DND-41 (cell line): ENCODE results near the gene KIF5A.

Experiments
- ATAC-seq: fragments of 200-7000 bp; cut with Tn5 transposase; 3 replicates; pipeline ENCODE4 v1.9.1; 2021; ENCODE audit warnings: low read depth; ENCODE audit not compliant: insufficient read depth
- DNase-seq: peaks from one replicate; pipeline ENCODE4 v3.0.0-alpha.2; 2020
- H2AFZ ChIP-seq: 2 replicates; pipeline ENCODE4 v1.6.0; 2012; ENCODE audit warnings: low read depth, low read length
- H3K27ac ChIP-seq: 2 replicates; pipeline ENCODE4 v1.5.1; 2012; ENCODE audit warnings: low read length, inconsistent platforms
- H3K27me3 ChIP-seq: fragments of 200-600 bp; sonication (generic); 2 replicates; pipeline ENCODE4 v1.6.0; 2012; ENCODE audit warnings: low read length, mild to moderate bottlenecking, inconsistent platforms; ENCODE audit not compliant: insufficient read depth, poor library complexity
- H3K36me3 ChIP-seq: 2 replicates; pipeline ENCODE4 v1.5.1; 2012; ENCODE audit warnings: low read length, inconsistent platforms; ENCODE audit not compliant: insufficient read depth
- H3K4me1 ChIP-seq: 2 replicates; pipeline ENCODE4 v1.5.1; 2012; ENCODE audit warnings: mild to moderate bottlenecking, low read length; ENCODE audit not compliant: insufficient read depth
- H3K4me2 ChIP-seq: 2 replicates; pipeline ENCODE4 v1.6.0; 2012; ENCODE audit warnings: mild to moderate bottlenecking, moderate library complexity, low read length, inconsistent platforms; ENCODE audit not compliant: insufficient read depth
- H3K4me3 ChIP-seq, 2 experiments: fragments of 200-600 bp in 1 of 2; shearing (Covaris generic) in 1 of 2; 2 replicates each; pipeline ENCODE4 v1.5.1; 2012 to 2016; ENCODE audit warnings: inconsistent platforms in 2 of 2, low read length in 2 of 2, mild to moderate bottlenecking in 2 of 2, low read depth in 1 of 2, moderate library complexity in 1 of 2
- H3K79me2 ChIP-seq: 2 replicates; pipeline ENCODE4 v1.6.0; 2012; ENCODE audit warnings: low read length, inconsistent platforms; ENCODE audit not compliant: insufficient read depth
- H3K9ac ChIP-seq: 2 replicates; pipeline ENCODE4 v1.6.0; 2012; ENCODE audit warnings: low read depth, mild to moderate bottlenecking, inconsistent platforms, low read length, moderate library complexity
- H3K9me3 ChIP-seq: 2 replicates; pipeline ENCODE4 v1.5.1; 2012; ENCODE audit warnings: low read length, moderate library complexity, mild to moderate bottlenecking, inconsistent platforms; ENCODE audit not compliant: insufficient read depth, severe bottlenecking
- H4K20me1 ChIP-seq: 2 replicates; pipeline ENCODE4 v1.6.0; 2012; ENCODE audit warnings: low read length; ENCODE audit not compliant: insufficient read depth
- CTCF ChIP-seq: IDR thresholded peaks from 2 replicates; pipeline ENCODE4 v1.5.1; 2012; ENCODE audit warnings: borderline replicate concordance, low read length, moderate library complexity, mild to moderate bottlenecking; ENCODE audit not compliant: poor library complexity, severe bottlenecking; ENCODE audit errors: extremely low read depth
- EZH2 ChIP-seq: IDR thresholded peaks from 3 replicates; pipeline ENCODE4 v1.6.1; 2012; ENCODE audit warnings: borderline replicate concordance, low read depth, mild to moderate bottlenecking, moderate library complexity, low read length, inconsistent platforms; ENCODE audit not compliant: severe bottlenecking

Gene KIF5A

GRCh38 chr12:57535764-57536596 is 13.9 kb upstream of the KIF5A start:
- H3K9me3 ChIP-seq = no peaks in the 10 kb centered on the region
- H3K4me1 ChIP-seq = no peaks in the 10 kb centered on the region
- H3K27ac ChIP-seq = no peak overlapping the region
- peaks cover 88% of the 10 kb centered on the region for H3K36me3 ChIP-seq
- H3K27me3 ChIP-seq = no peaks in the 10 kb centered on the region
- peaks cover 9% of the 10 kb centered on the region; the same call in 1 of the 2 replicates for H4K20me1 ChIP-seq
- TF ChIP-seq EZH2 (no peak), CTCF (no peak)
- H3K9ac ChIP-seq = no peak overlapping the region
- no peak overlapping the region for H3K4me3 ChIP-seq
- no peak overlapping the region for H2AFZ ChIP-seq
- ATAC-seq (no peak), DNase-seq (no peak)
- H3K4me2 ChIP-seq = no peak overlapping the region
- peaks cover 4% of the 10 kb centered on the region; the same call in 1 of the 2 replicates for H3K79me2 ChIP-seq

- DNase-seq (no peak), ATAC-seq (no peak)
- Histone ChIP-seq H2AFZ (no peak overlapping the region), H3K9ac (no peak overlapping the region), H3K4me3 (no peak overlapping the region), H4K20me1 (peaks cover 9% of the 10 kb centered on the region; the same call in 1 of the 2 replicates), H3K36me3 (peaks cover 88% of the 10 kb centered on the region), H3K4me1 (no peaks in the 10 kb centered on the region), H3K4me2 (no peak overlapping the region), H3K27me3 (no peaks in the 10 kb centered on the region), H3K27ac (no peak overlapping the region), H3K9me3 (no peaks in the 10 kb centered on the region), H3K79me2 (peaks cover 4% of the 10 kb centered on the region; the same call in 1 of the 2 replicates)
- TF ChIP-seq EZH2 (no peak), CTCF (no peak)
These were observed 13.3 kb upstream of the KIF5A start for GRCh38 chr12:57536597-57536942.

GRCh38 chr12:57539134-57539768 is 10.6 kb upstream of the KIF5A start:
- Histone ChIP-seq H4K20me1 (peaks cover 9% of the 10 kb centered on the region; the same call in 1 of the 2 replicates), H3K36me3 (peaks cover 67% of the 10 kb centered on the region), H3K4me3 (no peak overlapping the region), H2AFZ (no peak overlapping the region), H3K9ac (no peak overlapping the region), H3K9me3 (no peaks in the 10 kb centered on the region), H3K79me2 (peaks cover 14% of the 10 kb centered on the region), H3K4me1 (no peaks in the 10 kb centered on the region), H3K4me2 (no peak overlapping the region), H3K27ac (no peak overlapping the region), H3K27me3 (no peaks in the 10 kb centered on the region)
- no peak for DNase-seq
- TF ChIP-seq CTCF (no peak), EZH2 (no peak)
- no peak for ATAC-seq
